HG03025 (cell line): ENCODE measurements around the gene GLP2R.

ENCODE experiments used
- ATAC-seq: cut with Tn5 transposase; IDR thresholded peaks from one replicate; pipeline ENCODE4 v1.9.1; 2021; ENCODE audit warnings: mild to moderate bottlenecking, moderate library complexity; ENCODE audit not compliant: unreplicated experiment, low FRiP score

GLP2R gene

DNA sequence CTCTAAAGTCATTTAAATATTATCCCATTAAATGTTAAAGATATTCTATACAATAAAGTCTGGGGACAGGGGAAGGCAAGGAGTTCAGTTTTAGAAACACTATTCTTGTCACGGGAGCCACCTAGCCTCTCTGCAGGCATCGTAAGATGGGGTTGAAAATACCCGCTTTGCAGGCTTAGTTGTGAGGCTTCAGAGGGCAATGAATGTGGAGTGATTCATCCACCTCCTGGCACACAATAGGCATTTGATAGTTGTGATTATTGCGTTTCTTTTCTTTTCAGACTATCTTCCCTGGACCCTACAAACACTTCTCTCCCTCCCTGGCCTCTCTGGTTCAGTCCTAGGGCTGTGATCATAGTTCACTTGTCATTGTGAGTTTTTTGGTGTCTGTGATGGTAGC is 19.6 kb downstream of the GLP2R start:
- no peak for ATAC-seq

DNA sequence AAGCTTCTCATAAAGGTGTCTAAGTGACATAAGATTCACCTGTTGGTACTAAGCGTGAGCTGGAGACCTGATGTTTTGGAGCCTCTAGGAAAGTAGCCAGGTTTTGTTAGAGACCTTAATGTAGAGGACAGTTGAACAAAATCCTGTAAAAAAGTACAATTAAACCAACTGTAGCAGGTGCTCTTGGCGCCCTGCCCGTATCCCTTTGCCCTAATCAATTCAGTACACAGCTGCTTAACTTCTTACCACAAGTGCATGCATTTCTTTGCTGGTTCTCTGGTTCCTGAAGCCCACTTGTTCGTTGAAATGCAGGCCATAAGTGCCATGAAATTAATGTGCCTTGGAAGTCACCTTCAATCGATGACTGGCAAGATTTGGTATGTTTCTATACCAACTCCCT is 24.4 kb downstream of the GLP2R start:
- no peak for ATAC-seq

DNA sequence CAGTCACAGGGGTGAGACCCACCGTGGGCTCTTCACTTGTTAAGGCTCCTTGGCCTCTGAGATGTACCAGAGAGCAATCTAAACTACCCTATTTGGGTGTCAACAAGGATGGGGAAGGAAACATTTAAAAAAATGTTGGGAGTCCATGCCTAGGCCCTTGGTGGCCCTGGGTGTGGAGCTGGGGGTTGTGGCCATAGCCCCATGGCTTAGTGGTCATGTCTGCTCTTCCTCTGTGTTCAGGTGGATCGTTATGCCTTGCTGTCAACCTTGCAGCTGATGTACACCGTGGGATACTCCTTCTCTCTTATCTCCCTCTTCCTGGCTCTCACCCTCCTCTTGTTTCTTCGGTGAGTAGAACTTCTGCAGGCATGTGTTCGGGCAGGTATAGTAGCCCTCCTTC is 28.5 kb downstream of the GLP2R start:
- no peak for ATAC-seq

DNA sequence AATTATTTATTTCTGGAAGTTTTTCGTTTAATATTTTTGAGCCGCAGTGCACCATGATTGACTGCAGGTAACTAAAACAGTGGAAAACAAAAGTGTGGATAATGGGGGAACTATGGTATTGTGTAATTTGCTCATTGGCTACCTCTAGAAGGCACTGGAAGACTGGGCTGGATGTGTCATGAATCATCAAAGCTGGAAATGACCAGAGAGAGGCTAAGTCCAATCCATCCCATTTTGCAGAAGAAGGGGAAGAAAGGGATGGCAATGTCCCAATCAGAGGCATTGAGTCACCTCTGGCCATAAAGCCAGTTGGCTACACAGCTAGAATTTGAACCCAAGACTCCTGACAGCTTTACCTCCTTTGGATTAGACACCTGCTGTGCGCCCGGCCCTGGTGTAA is 29.3 kb downstream of the GLP2R start:
- ATAC-seq: no peak

DNA sequence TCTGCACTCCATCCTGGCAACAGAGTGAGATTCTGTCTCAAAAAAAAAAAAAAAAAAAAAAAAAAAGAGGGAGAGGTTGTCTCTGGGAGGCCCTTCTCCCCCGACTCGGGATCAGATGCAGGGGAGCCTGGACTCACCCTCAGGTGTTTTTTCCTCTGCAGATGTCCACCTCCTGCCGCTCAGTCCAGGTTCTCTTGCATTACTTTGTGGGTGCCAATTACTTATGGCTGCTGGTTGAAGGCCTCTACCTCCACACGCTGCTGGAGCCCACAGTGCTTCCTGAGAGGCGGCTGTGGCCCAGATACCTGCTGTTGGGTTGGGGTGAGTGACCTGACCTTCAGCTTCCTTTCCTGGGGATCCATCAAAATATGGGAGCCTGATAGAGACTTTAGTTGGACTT is 34.1 kb downstream of the GLP2R start:
- ATAC-seq: no peak

DNA sequence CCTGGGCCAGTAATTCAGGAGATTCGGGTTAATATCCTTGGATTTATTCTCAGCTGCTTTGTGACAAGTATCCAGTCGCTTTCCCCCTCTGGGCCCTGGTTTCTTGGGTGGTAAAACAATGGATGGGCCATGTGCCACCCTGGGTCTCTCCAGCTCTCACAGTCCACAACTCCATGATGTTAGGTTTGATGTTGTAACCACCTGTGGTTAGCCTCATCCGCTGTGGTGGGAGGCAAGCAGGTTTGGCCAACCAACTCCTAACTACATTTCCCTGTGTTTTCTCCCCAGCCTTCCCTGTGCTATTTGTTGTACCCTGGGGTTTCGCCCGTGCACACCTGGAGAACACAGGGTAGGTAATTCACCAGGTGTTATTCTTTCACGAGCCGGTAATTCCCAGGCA is 35.1 kb downstream of the GLP2R start:
- no peak for ATAC-seq

DNA sequence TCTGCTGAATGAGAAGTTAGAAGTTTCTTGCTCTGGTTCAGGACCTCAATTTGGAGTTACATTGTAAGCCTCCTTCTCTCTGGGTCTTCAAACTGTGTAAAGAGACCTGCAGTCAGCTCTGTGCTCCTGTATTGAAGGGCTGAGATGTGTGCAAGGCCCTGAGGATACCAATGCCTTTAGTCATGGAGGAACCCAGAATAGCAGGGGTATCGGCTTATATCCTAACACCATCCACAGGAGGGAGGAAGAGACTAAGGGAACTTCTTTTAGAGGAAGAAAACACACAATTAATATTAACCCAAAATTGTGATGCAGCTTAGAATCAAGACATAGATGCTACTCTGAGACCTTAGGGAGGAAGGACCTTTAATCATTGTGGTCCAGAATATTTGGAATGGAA is 36.5 kb downstream of the GLP2R start:
- no peak for ATAC-seq

DNA sequence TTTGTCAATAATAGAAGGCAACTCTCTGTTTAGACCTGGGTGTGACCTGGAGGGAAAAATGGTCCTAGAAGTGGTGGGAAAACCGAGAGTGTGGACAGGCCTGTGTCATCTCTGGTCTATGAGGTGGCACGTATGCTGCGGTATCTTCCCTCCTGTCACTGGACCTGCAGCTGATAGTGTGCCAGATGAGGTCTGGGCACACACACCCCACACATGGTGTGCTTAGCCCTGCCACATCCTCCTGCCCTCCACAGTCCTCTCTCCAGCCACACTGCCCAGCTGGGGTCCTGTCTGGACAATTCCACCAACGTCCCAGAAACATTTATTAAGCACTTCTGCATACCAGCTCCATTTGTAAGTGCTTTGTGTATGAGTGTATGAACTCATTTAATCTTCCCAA is 37.2 kb downstream of the GLP2R start:
- ATAC-seq: no peak

DNA sequence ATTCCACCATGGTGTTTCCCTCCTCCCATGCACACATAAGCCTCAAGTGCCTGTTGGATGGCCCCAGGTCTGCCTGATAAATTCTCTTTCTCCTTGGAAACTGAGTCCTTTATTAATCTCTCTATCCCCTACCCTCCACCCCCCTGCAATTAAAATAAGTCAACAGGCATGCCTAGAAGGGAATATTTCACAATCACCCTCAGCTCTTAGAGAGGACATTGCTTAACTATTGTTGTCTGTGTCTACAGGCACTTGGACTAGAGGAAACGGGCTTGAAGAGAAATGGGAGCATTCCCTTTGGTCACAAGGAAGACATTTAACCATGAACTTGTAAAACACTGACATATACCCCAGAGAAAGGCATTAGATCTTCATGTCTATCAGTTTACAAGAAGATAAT is 39.9 kb downstream of the GLP2R start:
- no peak for ATAC-seq

DNA sequence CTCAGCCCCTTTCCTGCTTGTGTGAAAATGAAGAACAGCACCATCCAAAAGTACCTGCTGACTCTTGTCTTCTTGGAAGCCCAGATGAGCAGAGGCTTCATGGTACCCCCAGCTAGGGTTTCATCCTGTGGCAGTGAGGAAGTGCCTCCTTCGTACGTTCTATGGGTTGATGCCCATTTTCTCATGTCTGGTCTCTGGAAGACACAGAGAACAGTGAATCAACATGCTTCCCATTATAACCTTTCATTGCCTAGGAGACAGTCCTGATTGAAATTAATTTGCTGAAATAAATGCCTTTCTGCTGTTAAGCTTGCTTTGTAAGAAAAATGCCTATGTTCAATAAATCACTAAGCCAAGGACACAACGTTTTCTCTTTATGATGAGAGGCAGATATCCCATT is 42.8 kb downstream of the GLP2R start:
- no peak for ATAC-seq

DNA sequence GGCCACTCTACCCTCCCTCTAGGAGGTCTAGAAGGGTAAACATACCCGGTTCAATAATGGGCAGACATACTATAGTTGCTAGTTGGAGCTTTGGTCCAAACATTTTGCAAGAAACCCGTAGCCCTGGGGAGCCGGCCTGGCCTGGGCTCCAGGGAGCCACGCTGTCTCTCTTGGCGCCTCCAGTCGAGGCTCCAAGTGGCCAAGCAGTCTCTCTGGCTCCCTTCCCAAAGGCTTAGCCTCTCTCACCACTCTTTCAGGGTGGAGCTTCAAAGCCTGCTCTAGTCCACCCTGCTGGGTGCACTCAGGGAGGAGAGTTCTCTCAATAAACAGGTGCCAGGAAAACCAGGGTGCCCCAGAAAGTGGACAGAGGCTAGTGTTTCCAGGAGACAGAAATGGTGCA is 47.1 kb downstream of the GLP2R start:
- no peak for ATAC-seq

DNA sequence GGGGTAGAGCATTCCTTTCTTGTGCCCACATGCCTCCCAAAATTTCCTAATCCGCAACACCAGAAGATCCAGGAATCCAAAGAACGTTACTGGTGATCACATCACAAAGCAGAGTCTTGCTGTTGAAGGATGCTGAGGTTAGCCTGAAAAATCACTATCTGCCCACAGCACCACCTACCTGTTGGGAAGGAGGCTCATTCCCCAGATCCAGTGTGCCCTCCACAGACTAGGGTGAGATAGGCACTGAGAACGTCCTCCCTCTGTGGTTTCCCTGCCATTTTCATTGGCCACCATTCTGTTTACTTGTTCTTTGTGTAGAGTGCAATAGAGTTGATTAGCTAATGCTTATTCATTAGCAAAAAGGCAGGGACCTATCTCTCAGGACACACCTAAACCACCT is 49.0 kb downstream of the GLP2R start:
- no peak for ATAC-seq

DNA sequence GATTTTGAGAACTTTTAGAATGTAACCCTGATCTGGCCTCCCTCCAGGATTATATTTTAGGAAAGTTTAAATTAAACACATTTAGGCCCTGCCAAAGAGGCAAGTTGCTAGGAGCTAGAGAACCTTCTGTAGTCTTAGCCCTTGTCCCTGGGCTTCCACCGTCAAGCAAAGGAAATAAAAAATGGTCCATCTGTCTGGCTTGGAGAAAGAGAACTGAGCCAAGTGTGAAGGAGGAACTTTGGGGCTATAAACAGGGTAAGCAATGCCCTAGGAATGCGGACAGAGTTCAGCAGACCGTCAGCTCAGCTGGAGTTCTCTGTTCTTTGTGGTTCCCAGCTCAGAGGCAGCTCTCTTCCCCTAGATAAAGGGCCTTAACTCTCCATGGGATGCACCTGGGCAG is 49.7 kb downstream of the GLP2R start:
- no peak for ATAC-seq

DNA sequence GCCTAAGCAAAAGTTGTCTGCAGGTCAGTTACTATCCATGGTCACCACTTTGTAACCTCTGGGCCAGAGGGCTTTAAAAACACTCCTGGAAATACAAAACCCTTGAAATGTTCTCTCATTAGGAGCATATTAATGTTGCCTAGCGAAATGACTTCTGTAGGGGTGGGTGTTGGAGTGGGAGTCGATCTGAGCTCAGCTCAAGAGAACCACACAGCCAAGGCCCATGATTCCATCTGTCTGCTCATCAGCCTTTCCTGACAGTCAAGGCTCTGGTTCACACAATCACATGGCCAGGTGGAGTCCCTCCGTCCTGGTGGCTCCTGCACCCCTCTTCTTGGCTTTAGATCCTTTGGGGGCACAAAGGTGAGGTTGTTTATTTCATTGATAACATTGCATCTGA is 52.6 kb downstream of the GLP2R start:
- no peak for ATAC-seq

DNA sequence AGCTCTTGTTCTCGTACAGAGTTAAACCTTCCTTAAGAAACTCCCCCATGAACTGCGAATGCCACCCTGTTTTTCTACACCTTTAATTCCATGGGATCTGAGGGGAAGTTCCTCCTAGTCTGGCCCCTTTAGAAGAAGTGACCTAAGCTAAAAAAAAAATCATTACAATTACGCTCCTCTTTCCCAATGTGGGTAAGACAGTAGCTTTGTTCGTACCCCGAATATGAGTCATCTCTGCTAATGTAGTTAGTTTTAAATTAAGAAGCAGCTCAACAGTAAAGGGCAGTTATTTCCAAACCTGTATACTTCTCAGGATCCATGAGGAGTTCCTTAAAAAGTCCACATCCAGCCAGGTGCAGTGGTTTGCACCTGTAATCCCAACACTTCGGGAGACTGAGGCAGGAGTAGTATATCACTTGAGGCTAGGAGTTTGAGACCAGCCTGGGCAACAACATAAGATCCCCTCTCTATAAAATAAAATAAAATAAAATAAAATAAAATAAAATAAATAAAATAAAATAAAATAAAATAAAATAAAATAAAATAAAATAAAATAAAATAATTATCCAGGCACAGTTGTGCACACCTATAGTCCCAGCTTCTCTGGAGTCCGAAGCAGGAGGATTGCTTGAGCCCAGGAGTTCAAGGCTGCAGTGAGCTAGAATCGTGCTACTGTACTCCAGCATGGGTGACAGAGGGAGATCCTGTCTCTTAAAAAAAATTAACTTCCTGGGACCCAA is 53.2 kb downstream of the GLP2R start:
- ATAC-seq: no peak

DNA sequence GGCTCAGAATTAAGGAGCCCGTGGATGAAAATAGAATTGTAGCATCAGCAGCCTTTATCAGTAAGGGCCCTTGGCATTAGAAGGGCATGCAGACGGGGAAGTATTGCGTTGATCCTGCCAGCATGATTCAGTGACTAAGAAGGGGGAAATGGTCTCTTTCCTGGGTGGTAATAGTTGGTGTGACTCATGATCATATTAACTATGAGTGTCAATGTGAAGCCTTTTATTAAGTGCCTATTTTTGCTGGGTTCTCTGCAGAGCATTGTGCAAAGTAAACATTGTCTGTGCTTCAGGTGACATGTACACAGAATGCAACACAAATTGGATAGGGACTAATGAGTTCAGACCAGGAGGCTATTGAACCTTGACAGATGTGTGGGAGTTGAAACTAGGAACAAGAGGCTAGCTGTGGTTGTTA is 54.9 kb downstream of the GLP2R start:
- ATAC-seq: no peak

DNA sequence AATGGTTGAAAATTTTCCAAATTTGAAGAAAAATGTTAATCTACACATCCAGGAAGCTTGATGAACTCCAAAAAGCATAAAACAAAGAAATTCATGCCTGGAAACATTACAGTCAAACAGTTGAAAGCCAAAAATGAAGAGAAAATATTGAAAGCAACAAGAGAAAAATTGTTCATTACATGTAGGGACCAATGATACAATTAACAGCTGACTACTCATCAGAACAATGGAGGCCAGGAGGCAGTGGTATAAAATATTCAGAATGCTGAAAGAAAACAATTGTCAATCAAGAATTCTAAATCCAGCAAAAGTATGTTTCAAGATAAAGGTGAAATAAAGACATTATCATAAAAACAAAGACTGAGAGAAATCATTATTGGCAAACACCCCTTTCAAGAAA is 57.7 kb downstream of the GLP2R start:
- ATAC-seq: no peak

DNA sequence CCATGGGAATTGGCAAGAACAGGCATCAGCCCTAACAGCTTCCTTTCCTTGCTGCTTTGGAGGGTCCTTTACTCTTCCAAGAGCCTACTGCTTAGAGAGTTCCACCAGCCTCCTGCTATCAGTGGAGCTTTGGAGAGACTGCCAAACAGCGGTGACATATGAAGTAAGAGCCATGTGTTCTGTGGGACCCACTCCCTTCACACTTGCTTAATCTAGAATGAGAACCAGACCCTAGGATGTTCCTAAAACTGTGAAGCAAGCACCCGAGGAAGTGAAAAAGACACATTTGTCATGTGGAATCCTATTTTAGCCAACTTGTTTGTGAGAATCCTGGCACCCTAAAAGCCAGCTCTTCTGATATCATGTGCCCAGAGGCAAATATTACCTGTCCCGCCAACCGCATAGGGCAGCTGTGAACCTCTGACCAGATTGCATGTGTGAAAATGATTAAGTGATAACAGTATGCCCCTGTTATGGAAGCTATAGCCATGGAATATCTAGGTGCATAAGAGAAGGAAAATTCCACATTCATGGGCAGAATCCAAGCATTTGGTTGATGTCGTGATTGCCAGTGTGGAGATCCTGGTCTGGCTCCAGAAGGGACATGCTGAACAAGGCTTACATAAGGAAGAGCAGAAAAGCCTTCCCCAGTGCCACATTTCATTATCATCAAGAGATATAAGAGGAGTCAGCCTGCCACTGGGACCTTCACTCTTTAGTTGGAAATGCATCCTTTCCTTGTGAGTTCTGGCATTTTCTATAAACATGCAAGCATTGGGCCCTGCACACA is 60.6 kb downstream of the GLP2R start:
- no peak for ATAC-seq

DNA sequence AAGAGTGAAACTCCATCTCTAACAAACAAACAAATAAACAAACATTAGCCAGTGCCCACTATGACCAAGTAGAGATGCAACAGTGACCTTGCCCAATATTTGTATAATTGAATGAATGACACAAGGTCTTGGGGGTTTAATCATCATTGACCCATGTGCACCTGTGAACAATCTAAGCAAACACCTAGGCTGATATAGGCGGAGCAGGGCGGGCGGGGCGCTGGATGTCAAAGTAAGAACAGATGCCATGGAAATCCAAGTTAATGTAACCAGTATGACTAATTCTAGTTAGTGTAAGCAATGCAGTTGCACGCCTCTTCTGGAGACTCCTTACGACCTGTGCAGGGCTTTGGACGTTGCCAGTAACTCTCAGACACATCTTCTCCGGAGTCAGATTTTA is 61.8 kb downstream of the GLP2R start:
- ATAC-seq: no peak

DNA sequence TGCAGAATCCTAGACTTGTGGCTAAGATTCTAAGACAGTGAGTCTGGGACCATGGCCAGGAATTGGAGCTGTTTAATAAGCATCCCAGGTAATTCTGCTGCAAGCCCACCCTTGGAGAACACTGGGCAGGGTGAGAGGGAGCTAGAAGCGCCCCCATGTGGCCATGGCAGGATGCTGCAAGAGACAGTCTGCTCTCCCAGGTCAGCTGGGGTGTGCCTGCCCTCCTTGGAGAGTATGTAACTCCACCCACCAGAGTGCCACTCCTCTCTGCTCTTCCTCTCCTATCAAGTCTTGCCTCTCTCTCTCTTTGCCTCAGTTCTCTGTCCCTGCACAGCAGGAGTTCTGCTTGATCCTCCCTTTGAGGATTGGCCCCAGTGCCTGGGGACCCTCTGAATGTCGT is 64.4 kb downstream of the GLP2R start:
- ATAC-seq: no peak

DNA sequence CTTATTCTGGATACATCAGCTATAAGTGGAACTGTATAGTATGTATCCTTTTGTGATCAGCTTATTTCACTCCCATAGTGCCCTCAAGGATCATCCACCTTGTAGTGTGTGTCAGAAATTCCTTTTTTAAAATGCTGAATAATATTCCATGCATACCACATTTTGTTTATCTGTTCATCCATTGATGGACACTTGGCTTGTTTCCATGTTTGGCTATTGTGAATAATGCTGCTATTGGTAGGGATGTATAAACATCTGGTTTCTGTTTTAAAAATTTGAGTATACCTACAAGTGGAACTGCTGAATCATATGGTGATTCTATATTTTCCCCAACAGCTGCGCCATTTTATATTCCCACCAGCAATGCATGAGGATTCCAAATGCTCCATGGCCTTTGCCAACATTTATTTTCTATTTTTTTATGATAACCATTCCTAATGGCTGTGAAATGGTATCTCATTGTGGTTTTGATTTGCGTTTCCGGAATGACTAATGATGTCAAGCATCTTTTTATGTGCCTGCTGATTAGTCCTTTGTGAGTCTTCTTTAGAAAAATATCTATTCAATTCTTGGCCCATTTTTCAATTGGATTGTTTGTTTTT is 67.8 kb downstream of the GLP2R start:
- no peak for ATAC-seq

DNA sequence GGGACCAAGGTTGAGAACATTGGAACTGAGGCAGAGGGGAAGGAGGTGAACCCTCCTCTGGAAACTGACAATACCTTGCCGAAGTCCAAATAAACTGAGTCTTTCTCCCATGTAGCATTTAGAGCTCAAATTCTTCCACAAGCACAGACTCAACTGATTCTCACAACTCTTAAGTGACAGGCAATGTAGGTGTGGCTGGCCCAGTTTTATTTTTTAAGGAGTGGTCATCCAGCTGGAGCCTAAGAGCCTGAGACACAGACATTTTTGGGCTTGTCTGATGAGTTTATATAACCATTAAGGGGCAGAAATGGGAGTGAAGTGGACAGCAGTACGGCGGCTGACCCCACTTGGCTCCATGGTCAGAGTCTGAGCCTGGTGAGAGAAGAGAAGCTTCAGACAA is 68.5 kb downstream of the GLP2R start:
- no peak for ATAC-seq
